ENCODE measurements around the gene TMTC3.

The TMTC3 gene

GRCh38 chr12:88145567-88146505 is 3.7 kb downstream of the TMTC3 start:
- no peak for TF ChIP-seq CTCF (IDR thresholded peaks at IDR 0.05)

- TF ChIP-seq CTCF (IDR thresholded peaks at IDR 0.05), result no peak
These were observed 8.0 kb downstream of the TMTC3 start for GRCh38 chr12:88150063-88150462.

- TF ChIP-seq CTCF (IDR thresholded peaks at IDR 0.05), result peak; percentile 43
These were observed 11.9 kb downstream of the TMTC3 start for GRCh38 chr12:88153959-88154358.

- no peak for TF ChIP-seq CTCF (IDR thresholded peaks at IDR 0.05)
These were observed 14.1 kb downstream of the TMTC3 start for GRCh38 chr12:88156075-88156654.

- TF ChIP-seq CTCF (IDR thresholded peaks at IDR 0.05), result no peak
These were observed 21.3 kb downstream of the TMTC3 start for GRCh38 chr12:88163371-88163770.

GRCh38 chr12:88166179-88166578 is 24.1 kb downstream of the TMTC3 start:
- TF ChIP-seq CTCF (IDR thresholded peaks at IDR 0.05), result no peak

GRCh38 chr12:88167384-88167783 is 25.3 kb downstream of the TMTC3 start:
- TF ChIP-seq CTCF (IDR thresholded peaks at IDR 0.05), result no peak

All from LNCAP (cell line).